GM19467 (cell line): ENCODE results near the gene ERG.

Experiments
- ATAC-seq: cut with Tn5 transposase; IDR thresholded peaks from one replicate; pipeline ENCODE4 v1.9.1; 2021; ENCODE audit warnings: mild to moderate bottlenecking, moderate library complexity; ENCODE audit not compliant: unreplicated experiment

Gene ERG

GRCh38 chr21:38475519-38475918 lies 22.8 kb downstream of the ERG start:
- no peak for ATAC-seq

- no peak for ATAC-seq
Observed at GRCh38 chr21:38474796-38475195, 23.5 kb downstream of the ERG start.

GRCh38 chr21:38474124-38474523 lies 24.2 kb downstream of the ERG start:
- ATAC-seq = no peak

GRCh38 chr21:38472412-38473108 lies 25.7 kb downstream of the ERG start:
- no peak for ATAC-seq

- ATAC-seq = no peak
Observed at GRCh38 chr21:38471766-38472165, 26.5 kb downstream of the ERG start.

GRCh38 chr21:38470755-38471154 lies 27.5 kb downstream of the ERG start:
- no peak for ATAC-seq

- no peak for ATAC-seq
Observed at GRCh38 chr21:38469642-38470041, 28.6 kb downstream of the ERG start.

- no peak for ATAC-seq
Observed at GRCh38 chr21:38468989-38469388, 29.3 kb downstream of the ERG start.

GRCh38 chr21:38467911-38468310 lies 30.4 kb downstream of the ERG start:
- no peak for ATAC-seq

- no peak for ATAC-seq
Observed at GRCh38 chr21:38467374-38467773, 30.9 kb downstream of the ERG start.

GRCh38 chr21:38460171-38460742 lies 38.0 kb downstream of the ERG start:
- ATAC-seq = no peak

GRCh38 chr21:38459490-38459889 lies 38.8 kb downstream of the ERG start:
- ATAC-seq = no peak

- no peak for ATAC-seq
Observed at GRCh38 chr21:38455403-38455802, 42.9 kb downstream of the ERG start.

- ATAC-seq = no peak
Observed at GRCh38 chr21:38454702-38455101, 43.6 kb downstream of the ERG start.

- no peak for ATAC-seq
Observed at GRCh38 chr21:38454161-38454560, 44.1 kb downstream of the ERG start.

- no peak for ATAC-seq
Observed at GRCh38 chr21:38448671-38449385, 49.4 kb downstream of the ERG start.

GRCh38 chr21:38447611-38448010 lies 50.7 kb downstream of the ERG start:
- ATAC-seq = no peak

GRCh38 chr21:38444691-38445090 lies 53.6 kb downstream of the ERG start:
- ATAC-seq = no peak

- ATAC-seq = no peak
Observed at GRCh38 chr21:38443110-38443509, 55.2 kb downstream of the ERG start.

- no peak for ATAC-seq
Observed at GRCh38 chr21:38441153-38441552, 57.1 kb downstream of the ERG start.

GRCh38 chr21:38440746-38441145 lies 57.5 kb downstream of the ERG start:
- ATAC-seq = no peak

GRCh38 chr21:38439957-38440356 lies 58.3 kb downstream of the ERG start:
- ATAC-seq = no peak
